Activated naive CD8-positive, alpha-beta T cell treated with anti-CD3 and anti-CD28 coated beads, Interleukin-2, amount 10 ng/mL, durations not matched to agents 7 days and 5 days (primary cell): Measurements from ENCODE around the gene HOXA11. TPM values are rescaled to one million over a fixed set of nuclear protein-coding genes. Genes with fewer than 3 reads are reported as not detected.

Experiments
- ATAC-seq: fragments of 150-1000 bp; cut with Tn5 transposase; one replicate; pipeline ENCODE4 v1.10.0; 2021; ENCODE audit warnings: low read depth, moderate library complexity
- POLR2A ChIA-PET: fragments of 350-600 bp; sonication (Branson Sonifier 250); formaldehyde crosslinking; loops from one replicate; lab custom pipeline; 2021; ENCODE audit warnings: antibody characterized with exemption; lab: Charles Lee
- DNase-seq: peaks from one replicate; pipeline ENCODE4 v3.0.0; 2021
- H3K27ac Mint-ChIP-seq: one replicate; pipeline ENCODE4 v1.8.0; 2022; ENCODE audit warnings: mild to moderate bottlenecking, mixed read lengths
- H3K27me3 Mint-ChIP-seq: one replicate; pipeline ENCODE4 v1.8.0; 2022; ENCODE audit warnings: mild to moderate bottlenecking, moderate library complexity, mixed read lengths
- H3K36me3 Mint-ChIP-seq: one replicate; pipeline ENCODE4 v1.8.0; 2021; ENCODE audit warnings: mild to moderate bottlenecking, mixed read lengths
- H3K4me1 Mint-ChIP-seq: one replicate; pipeline ENCODE4 v1.8.0; 2021; ENCODE audit warnings: mixed read lengths
- H3K4me3 Mint-ChIP-seq: one replicate; pipeline ENCODE4 v1.8.0; 2022; ENCODE audit warnings: mild to moderate bottlenecking, moderate library complexity, mixed read lengths
- H3K9me3 Mint-ChIP-seq: one replicate; pipeline ENCODE4 v1.8.0; 2021; ENCODE audit warnings: mixed read lengths
- total RNA-seq, 2 experiments: library from RNA; stranded (reverse); gene quantifications; one replicate each; pipeline ENCODE4 v1.2.3, GENCODE V29; 2021

HOXA11 gene
- total RNA-seq, 2 experiments from 2014 or later: not detected

GRCh38 chr7:27185854-27186667, 1.0 kb upstream of the HOXA11 start:
- Mint-ChIP-seq H3K27ac (peak overlapping the region; percentile 27), H3K4me1 (peaks cover 30% of the 10 kb centered on the region), H3K9me3 (no peaks in the 10 kb centered on the region), H3K36me3 (peaks cover 2% of the 10 kb centered on the region), H3K27me3 (peaks cover 92% of the 10 kb centered on the region), H3K4me3 (peak overlapping the region; percentile 68)
- POLR2A ChIA-PET: interaction anchor here (0.9 kb wide), 1 partner anchor 31 kb away, joined by 4 read pairs; no protein-coding TSS in a partner anchor
- ATAC-seq (no peak), DNase-seq (peak; percentile 42)

DNA sequence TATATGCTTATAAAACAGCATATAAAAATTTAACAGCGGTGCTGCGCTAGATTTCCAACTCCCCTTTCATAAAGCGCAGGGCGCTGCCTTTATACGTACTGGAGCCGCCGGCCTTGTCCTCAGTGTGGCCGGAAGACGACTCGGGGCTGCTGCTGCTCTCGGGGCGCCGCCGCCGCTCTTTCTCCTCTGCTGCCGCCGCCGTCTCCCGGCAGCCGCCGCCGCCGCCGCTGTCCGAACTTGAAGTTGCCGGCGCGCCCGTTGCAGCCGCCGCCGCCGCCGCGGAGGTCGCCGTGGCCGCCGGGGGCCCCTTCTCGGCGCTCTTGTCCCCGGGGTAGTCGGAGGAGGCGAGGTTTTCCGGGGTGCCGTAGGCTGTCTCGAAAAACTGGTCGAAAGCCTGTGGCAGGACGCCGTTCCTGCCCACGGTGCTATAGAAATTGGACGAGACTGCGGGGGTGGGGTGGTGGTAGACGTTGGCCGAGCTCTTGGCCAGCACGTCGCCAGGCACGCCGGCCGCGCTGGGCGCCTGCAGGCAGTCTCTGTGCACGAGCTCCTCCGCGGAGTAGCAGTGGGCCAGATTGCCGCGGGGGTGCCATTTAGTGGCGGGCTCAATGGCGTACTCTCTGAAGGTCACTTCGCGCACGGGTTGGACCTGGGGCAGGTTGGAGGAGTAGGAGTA, 557 bp downstream of the HOXA11 start:
- ATAC-seq (no peak), DNase-seq (peak; percentile 59)
- peaks cover 1% of the 10 kb centered on the region for H3K36me3 Mint-ChIP-seq
- H3K4me3 Mint-ChIP-seq: peak overlapping the region; percentile 68
- H3K27me3 Mint-ChIP-seq: peaks cover 85% of the 10 kb centered on the region
- H3K9me3 Mint-ChIP-seq: no peaks in the 10 kb centered on the region
- H3K27ac Mint-ChIP-seq: peak overlapping the region; percentile 22
- POLR2A ChIA-PET: no interaction called here
- peaks cover 31% of the 10 kb centered on the region for H3K4me1 Mint-ChIP-seq

- POLR2A ChIA-PET: interaction anchor here (0.6 kb wide), 1 partner anchor 29 kb away, joined by 5 read pairs; no protein-coding TSS in a partner anchor
- peaks cover 32% of the 10 kb centered on the region for H3K4me1 Mint-ChIP-seq
- H3K27me3 Mint-ChIP-seq: peaks cover 85% of the 10 kb centered on the region
- peaks cover 1% of the 10 kb centered on the region for H3K36me3 Mint-ChIP-seq
- peak overlapping the region; percentile 40 for H3K4me3 Mint-ChIP-seq
- no peaks in the 10 kb centered on the region for H3K9me3 Mint-ChIP-seq
- no peak overlapping the region for H3K27ac Mint-ChIP-seq
- peak; percentile 27 for DNase-seq
- no peak for ATAC-seq
Measured at GRCh38 chr7:27183682-27184336, 1.2 kb downstream of the HOXA11 start.

GRCh38 chr7:27182861-27183681, 2.0 kb downstream of the HOXA11 start:
- Mint-ChIP-seq H3K9me3 (no peaks in the 10 kb centered on the region), H3K27me3 (peaks cover 85% of the 10 kb centered on the region), H3K4me3 (no peak overlapping the region), H3K27ac (no peak overlapping the region), H3K36me3 (peaks cover 1% of the 10 kb centered on the region), H3K4me1 (peaks cover 25% of the 10 kb centered on the region)
- POLR2A ChIA-PET: interaction anchor here (0.6 kb wide), 1 partner anchor 28 kb away, joined by 5 read pairs; no protein-coding TSS in a partner anchor
- DNase-seq (peak; percentile 34), ATAC-seq (no peak)

GRCh38 chr7:27182285-27182841, 2.7 kb downstream of the HOXA11 start:
- H3K9me3 Mint-ChIP-seq: no peaks in the 10 kb centered on the region
- no peak for DNase-seq
- no peak for ATAC-seq
- H3K4me1 Mint-ChIP-seq: peaks cover 21% of the 10 kb centered on the region
- no peak overlapping the region for H3K4me3 Mint-ChIP-seq
- peaks cover 1% of the 10 kb centered on the region for H3K36me3 Mint-ChIP-seq
- POLR2A ChIA-PET: no interaction called here
- H3K27me3 Mint-ChIP-seq: peaks cover 85% of the 10 kb centered on the region
- H3K27ac Mint-ChIP-seq: no peak overlapping the region

DNA sequence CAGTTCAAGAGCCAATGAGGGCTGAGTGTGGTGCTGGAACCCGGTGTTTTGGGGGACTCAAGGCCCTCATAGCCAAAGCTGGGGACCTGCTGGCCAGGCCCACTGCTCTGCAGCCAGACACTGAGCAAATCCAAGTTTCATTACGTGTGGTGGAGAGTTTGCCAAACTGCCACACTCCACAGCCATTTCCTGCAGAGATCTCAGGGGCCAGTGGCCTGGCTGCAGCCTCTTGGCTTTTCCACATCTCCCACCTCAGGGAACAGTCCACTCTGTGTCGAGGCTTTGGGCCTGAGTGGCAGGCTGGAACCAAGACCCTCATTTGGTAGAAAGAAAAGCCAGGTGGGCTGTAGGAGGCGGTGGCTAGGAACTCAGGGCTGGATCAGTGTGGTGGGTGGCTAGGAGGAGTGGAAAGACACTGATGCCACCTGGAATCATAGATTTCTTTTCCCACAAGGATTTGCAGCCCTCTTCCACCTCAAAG, 3.2 kb downstream of the HOXA11 start:
- no peak for ATAC-seq
- no peak overlapping the region for H3K27ac Mint-ChIP-seq

DNA sequence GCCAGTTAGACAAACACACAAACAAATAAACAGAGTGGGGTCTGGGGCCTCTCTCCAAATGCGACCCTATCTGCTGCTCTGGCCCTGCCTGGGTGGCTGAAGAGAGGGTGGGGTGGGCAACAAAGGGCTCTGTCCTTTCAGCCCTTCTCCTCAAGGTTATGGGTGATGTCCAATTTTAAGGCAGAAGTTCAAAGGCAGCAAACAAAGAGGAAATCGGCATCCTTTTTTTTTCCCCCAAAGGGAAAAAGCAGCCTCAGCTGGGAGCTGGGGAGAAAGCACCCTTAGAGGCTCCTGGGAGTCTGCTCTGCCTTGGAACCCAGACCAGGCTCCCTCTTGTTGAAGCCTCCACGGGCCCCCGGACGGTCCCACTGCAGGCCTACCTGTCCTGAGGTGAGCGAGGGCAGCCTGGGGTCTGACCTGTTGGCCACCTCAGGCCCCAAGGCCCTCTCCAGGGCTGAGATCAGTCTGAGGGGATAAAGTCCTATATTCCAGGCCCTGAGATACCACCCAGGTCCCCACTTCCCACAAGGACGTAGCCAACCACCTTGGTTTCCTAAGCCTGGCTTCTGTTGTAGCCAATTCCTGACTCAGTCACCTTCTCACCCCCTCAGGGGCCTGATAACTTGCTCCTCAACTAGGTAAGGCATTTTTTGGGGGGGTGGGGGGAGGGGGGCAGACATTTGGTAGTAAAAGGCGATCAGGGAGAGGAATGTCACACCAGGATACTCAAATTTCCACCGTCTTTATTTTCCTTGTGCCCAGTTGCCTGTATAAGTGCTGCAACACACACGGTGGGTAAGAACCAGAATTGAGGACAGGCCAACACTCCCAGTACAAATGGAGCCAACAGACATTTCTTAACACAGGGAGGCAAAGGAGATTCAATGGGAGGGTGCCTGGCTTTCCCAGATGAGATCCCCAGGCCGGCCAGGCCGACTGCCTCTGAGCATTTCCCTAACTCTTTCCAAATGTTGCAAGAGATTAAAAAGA, 4.3 kb downstream of the HOXA11 start:
- Mint-ChIP-seq H3K9me3 (no peaks in the 10 kb centered on the region), H3K4me1 (peaks cover 14% of the 10 kb centered on the region), H3K36me3 (peaks cover 1% of the 10 kb centered on the region), H3K27me3 (peaks cover 71% of the 10 kb centered on the region), H3K4me3 (no peak overlapping the region), H3K27ac (no peak overlapping the region)
- POLR2A ChIA-PET: no interaction called here
- DNase-seq: peak; percentile 12
- no peak for ATAC-seq

More for the DNA sequence above, 3.2 kb downstream of the HOXA11 start:
- DNase-seq: peak; percentile 17
- POLR2A ChIA-PET: no interaction called here
- peaks cover 1% of the 10 kb centered on the region for H3K36me3 Mint-ChIP-seq
- no peak overlapping the region for H3K4me3 Mint-ChIP-seq
- peaks cover 21% of the 10 kb centered on the region for H3K4me1 Mint-ChIP-seq
- H3K9me3 Mint-ChIP-seq: no peaks in the 10 kb centered on the region
- peaks cover 82% of the 10 kb centered on the region for H3K27me3 Mint-ChIP-seq

DNA sequence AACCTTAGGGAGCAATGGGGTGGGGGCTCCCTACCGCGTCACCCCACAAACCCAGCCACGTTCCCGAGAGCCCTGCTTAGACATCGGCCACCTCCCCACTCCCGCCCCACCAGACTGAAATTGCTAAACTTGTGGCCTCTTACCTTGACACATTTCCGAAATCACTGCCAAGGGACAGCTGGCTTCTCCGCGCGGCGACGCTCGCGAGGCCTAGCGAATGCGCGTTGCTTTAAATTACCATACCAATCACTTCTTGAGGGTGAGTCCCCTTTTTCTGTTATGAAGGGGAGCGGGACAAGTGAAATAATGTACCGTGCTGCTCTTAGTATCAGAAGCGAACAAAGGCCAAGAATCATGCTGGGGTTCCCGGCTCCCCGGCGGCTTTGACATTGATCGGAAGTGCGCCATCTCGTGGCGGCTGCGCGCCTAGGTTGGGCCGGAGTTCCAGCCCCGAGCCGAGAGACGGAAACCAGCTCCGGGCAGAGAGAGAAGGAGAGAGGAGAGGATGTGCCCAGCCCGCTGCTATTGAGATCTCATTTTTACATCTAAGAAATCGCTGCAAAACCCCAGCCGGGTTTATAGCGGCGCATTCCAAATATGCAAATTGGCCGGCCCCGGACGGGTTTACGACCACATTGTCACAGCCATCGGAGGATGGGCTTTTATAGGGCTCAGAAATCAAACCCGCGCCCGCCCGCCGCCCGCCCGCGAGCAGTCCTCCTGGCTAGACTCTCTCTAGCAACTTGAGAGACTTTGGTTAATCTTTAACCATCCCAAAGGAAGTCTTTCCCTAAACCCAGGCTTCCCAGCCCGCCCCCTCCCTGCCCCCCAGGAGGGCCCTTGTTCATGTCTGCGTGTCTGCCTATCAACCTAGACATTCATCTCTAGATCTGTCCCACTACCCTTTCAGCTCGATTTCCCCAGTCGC, 5.3 kb downstream of the HOXA11 start:
- no peaks in the 10 kb centered on the region for H3K9me3 Mint-ChIP-seq
- POLR2A ChIA-PET: no interaction called here
- H3K27ac Mint-ChIP-seq: no peak overlapping the region
- peak overlapping the region; percentile 68 for H3K4me3 Mint-ChIP-seq
- H3K27me3 Mint-ChIP-seq: peaks cover 71% of the 10 kb centered on the region
- peaks cover 6% of the 10 kb centered on the region for H3K4me1 Mint-ChIP-seq
- H3K36me3 Mint-ChIP-seq: peaks cover 1% of the 10 kb centered on the region
- peak; percentile 77 for DNase-seq
- ATAC-seq: peak; percentile 80

GRCh38 chr7:27179030-27179429, 6.0 kb downstream of the HOXA11 start:
- H3K4me3 Mint-ChIP-seq: no peak overlapping the region
- no peak for DNase-seq
- peaks cover 71% of the 10 kb centered on the region for H3K27me3 Mint-ChIP-seq
- peaks cover 5% of the 10 kb centered on the region for H3K4me1 Mint-ChIP-seq
- no peak for ATAC-seq
- POLR2A ChIA-PET: no interaction called here
- H3K9me3 Mint-ChIP-seq: no peaks in the 10 kb centered on the region
- H3K27ac Mint-ChIP-seq: no peak overlapping the region
- peaks cover 1% of the 10 kb centered on the region for H3K36me3 Mint-ChIP-seq

DNA sequence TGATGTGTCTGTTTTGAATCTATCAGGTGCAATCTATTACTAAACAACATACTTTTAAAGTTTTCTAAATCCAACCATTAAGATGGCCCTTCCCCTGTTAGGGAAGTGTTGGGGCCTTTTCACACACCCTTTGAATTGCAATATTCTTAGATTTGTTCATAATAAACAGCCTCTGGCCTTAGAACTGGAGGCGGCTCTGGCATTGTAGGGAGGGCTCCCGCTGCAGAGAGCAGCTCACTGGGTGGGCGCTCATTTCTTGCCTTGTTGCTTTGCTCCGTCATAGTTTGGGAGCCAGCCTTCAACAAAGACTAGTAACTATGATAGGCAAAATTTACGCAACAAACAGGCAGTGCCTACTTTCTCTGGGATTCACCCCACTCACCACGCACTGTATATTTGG, 6.7 kb downstream of the HOXA11 start:
- Mint-ChIP-seq H3K36me3 (peaks cover 1% of the 10 kb centered on the region), H3K4me3 (no peak overlapping the region), H3K27ac (no peak overlapping the region), H3K9me3 (no peaks in the 10 kb centered on the region), H3K27me3 (peaks cover 66% of the 10 kb centered on the region), H3K4me1 (peaks cover 5% of the 10 kb centered on the region)
- POLR2A ChIA-PET: no interaction called here
- no peak for DNase-seq
- no peak for ATAC-seq
